ENCODE data around the gene SPIN3. TPM values are rescaled to one million over a fixed set of nuclear protein-coding genes. Genes with fewer than 3 reads are reported as not detected.
"Not testable (repeated sequence)": the region's sequence is repeated elsewhere in the genome, so short reads cannot be mapped to it uniquely, and the experiment has no call there.

SPIN3 gene
- total RNA-seq, 2 experiments from 2014 or later: 4.6 to 4.7 TPM

DNA sequence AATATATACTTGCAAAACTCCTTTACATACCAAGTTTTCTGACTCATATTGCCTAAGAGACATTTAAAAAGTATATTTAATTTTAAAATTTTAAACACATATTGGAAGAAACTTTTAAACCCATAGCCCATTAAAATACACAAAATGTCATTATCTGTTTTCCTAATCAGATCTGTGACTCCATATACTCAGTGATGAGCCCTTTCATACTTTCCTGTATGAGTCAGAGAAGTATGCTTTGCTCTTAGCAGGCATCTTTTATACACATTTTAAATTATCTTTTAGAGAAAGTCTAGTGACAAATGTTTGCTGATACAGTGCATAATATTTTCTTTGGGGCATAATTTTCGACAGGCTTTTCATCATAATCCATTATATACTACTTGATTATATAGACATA is 26.4 kb downstream of the SPIN3 start:
- TF ChIP-seq, protein P1, sequence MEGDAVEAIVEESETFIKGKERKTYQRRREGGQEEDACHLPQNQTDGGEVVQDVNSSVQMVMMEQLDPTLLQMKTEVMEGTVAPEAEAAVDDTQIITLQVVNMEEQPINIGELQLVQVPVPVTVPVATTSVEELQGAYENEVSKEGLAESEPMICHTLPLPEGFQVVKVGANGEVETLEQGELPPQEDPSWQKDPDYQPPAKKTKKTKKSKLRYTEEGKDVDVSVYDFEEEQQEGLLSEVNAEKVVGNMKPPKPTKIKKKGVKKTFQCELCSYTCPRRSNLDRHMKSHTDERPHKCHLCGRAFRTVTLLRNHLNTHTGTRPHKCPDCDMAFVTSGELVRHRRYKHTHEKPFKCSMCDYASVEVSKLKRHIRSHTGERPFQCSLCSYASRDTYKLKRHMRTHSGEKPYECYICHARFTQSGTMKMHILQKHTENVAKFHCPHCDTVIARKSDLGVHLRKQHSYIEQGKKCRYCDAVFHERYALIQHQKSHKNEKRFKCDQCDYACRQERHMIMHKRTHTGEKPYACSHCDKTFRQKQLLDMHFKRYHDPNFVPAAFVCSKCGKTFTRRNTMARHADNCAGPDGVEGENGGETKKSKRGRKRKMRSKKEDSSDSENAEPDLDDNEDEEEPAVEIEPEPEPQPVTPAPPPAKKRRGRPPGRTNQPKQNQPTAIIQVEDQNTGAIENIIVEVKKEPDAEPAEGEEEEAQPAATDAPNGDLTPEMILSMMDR (IDR thresholded peaks at IDR 0.05): no peak
- ChIA-PET CTCF (interaction anchor here (2.0 kb wide), 1 partner anchor 10 kb away, joined by 4 read pairs; no protein-coding TSS in a partner anchor), POLR2A (no interaction called here)
- intact Hi-C loops (cut with micrococcal nuclease): no loop called here
- Mint-ChIP-seq H3K4me3 (no peak overlapping the region), H3K27me3 (no peaks in the 10 kb centered on the region), H3K36me3 (ENCODE audit: low read depth) (peaks cover 4% of the 10 kb centered on the region), H3K27ac (no peak overlapping the region), H3K4me1 (ENCODE audit: low read depth) (no peaks in the 10 kb centered on the region), H3K9me3 (no peaks in the 10 kb centered on the region)
- DNase-seq: no peak
- no peak for ATAC-seq

DNA sequence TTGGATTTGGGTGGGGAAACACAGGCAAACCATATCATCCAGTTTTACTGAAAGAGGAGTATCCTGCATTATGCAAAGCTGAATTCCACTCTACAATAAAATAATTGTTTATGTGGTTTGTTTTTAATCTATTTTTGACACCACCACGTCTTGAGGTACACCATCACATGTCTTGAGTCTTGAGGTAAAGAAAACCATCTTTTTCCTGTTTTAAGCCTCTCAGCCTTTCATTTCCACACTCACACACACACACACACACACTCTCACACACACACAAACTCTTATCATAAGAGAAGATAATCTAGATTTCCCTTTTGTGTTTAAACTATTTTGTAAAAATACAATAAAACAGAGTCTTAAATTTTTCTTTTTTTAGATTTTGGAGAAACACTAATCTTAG is 32.0 kb downstream of the SPIN3 start:
- Mint-ChIP-seq H3K27me3 (no peaks in the 10 kb centered on the region), H3K4me3 (no peak overlapping the region), H3K36me3 (ENCODE audit: low read depth) (peaks cover 2% of the 10 kb centered on the region), H3K27ac (no peak overlapping the region), H3K4me1 (ENCODE audit: low read depth) (peaks cover 5% of the 10 kb centered on the region), H3K9me3 (no peaks in the 10 kb centered on the region)
- intact Hi-C loops (cut with micrococcal nuclease): no loop called here
- DNase-seq: no peak
- TF ChIP-seq, protein P1 (IDR thresholded peaks at IDR 0.05): no peak
- ATAC-seq: no peak
- ChIA-PET CTCF (no interaction called here), POLR2A (no interaction called here)

DNA sequence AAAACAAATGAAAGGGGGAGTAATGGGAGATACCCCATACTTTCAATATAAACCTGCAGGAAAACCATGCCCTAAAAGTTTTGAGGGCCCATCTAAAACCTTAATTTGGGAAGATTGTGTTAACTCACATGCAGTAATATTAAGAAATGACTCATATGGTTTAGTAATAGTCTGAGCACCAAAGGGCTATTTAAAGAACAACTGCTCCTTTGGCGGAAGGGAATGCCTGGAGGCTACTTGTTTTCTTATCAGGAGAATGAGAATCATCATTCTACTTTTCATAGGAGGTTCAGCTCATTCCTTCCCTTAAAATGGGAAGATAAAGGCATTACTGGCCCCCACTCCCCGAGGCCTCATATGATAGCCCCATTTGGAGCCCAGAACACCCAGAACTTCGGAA is 47.6 kb downstream of the SPIN3 start:
- POLR2A ChIA-PET: no interaction called here
- Mint-ChIP-seq H3K27ac (no peak overlapping the region), H3K4me3 (no peak overlapping the region), H3K27me3 (no peaks in the 10 kb centered on the region), H3K4me1 (ENCODE audit: low read depth) (no peaks in the 10 kb centered on the region), H3K36me3 (ENCODE audit: low read depth) (no peaks in the 10 kb centered on the region), H3K9me3 (peaks cover 4% of the 10 kb centered on the region)
- CTCF ChIA-PET: no interaction called here
- ATAC-seq (no peak), DNase-seq (no peak)
- TF ChIP-seq, protein P1 (IDR thresholded peaks at IDR 0.05): no peak
- intact Hi-C loops (cut with micrococcal nuclease): no loop called here

DNA sequence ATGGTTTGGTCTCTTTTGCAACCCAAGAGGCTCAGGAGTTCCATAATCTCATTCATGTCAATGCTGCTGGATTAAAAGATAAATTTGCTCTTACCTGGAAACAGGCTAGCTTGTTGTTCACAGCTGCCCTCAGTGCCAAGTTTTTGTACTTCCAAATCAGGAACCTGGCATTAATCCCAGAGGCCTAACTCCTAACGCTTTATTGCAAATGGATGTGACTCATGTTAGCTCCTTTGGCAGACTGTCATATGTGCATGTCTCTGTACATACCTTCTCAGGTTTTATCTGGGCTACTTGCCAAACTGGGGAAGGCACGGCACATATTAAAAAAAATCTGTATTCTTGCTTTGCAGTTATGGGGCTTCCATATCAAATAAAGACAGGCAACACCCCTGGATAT is 49.1 kb downstream of the SPIN3 start:
- ATAC-seq; H3K4me3 Mint-ChIP-seq; POLR2A ChIA-PET; CTCF ChIA-PET; H3K4me1 Mint-ChIP-seq (ENCODE audit: low read depth); H3K9me3 Mint-ChIP-seq; H3K27me3 Mint-ChIP-seq; H3K36me3 Mint-ChIP-seq (ENCODE audit: low read depth); H3K27ac Mint-ChIP-seq; intact Hi-C loops (cut with micrococcal nuclease); DNase-seq: not testable (repeated sequence)

DNA sequence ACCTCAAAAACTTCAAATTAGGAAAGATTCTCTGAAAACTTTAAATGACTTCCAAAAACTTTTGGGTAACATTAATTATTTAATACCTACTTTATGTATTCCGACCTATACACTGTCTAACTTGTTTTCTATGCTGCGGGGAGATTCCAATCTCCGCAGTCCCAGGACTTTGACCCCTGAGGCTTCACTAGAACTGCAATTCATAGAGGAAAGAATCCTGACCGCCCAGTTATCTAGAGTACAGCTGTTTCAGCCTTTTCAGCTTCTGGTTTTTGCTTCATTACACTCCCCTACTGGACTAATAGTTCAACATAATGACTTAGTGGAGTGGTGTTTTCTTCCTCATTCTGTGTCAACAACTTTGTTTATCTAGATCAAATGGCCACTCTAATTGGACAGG is 50.1 kb downstream of the SPIN3 start:
- ATAC-seq; H3K4me1 Mint-ChIP-seq (ENCODE audit: low read depth); H3K27ac Mint-ChIP-seq; intact Hi-C loops (cut with micrococcal nuclease); H3K36me3 Mint-ChIP-seq (ENCODE audit: low read depth); DNase-seq; H3K4me3 Mint-ChIP-seq; H3K27me3 Mint-ChIP-seq; CTCF ChIA-PET; POLR2A ChIA-PET; H3K9me3 Mint-ChIP-seq: not testable (repeated sequence)

DNA sequence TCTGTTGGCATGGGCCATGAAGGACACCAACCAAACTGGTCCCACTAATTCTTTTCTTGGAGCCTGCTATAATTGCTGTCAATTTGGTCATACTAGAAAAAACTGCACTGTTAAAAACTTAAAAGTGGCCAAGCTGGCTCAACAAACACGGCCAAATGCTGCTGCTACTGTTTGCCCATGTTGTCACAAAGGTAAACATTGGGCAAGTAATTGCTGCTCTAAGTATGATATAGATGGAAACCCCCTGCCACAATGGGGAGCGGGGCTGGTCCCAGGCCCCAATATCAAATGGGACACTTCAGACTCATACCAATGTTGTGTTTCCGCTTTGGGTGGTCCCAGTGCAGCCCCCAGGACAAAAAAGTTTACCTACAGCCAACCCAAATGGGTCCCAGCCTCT is 52.1 kb downstream of the SPIN3 start:
- Mint-ChIP-seq H3K36me3 (ENCODE audit: low read depth) (no peaks in the 10 kb centered on the region), H3K4me3 (no peak overlapping the region), H3K27me3 (no peaks in the 10 kb centered on the region), H3K4me1 (ENCODE audit: low read depth) (no peaks in the 10 kb centered on the region), H3K27ac (no peak overlapping the region), H3K9me3 (peaks cover 3% of the 10 kb centered on the region)
- TF ChIP-seq, protein P1 (IDR thresholded peaks at IDR 0.05): no peak
- intact Hi-C loops (cut with micrococcal nuclease): no loop called here
- ChIA-PET CTCF (no interaction called here), POLR2A (no interaction called here)
- no peak for DNase-seq
- no peak for ATAC-seq

Other genes starting within 250 kb of the SPIN3 start
- gene SPIN2B, start 126.0 kb upstream of the SPIN3 start, total RNA-seq: 1 to 10 TPM; 5.2 to 6.0 TPM
- under 1 TPM; 0.36 to 0.81 TPM for gene SPIN2A, start 141.9 kb upstream of the SPIN3 start, total RNA-seq

Data from activated CD8-positive, alpha-beta T cell treated with anti-CD3 and anti-CD28 coated beads for 36 hours (primary cell).